Measurements from ENCODE around the gene TUSC2.

TUSC2 gene

GRCh38 chr3:50340147-50340447 is 12.1 kb upstream of the TUSC2 start:
- no peaks in the 10 kb centered on the region for H3K27me3 ChIP-seq (ENCODE audit: insufficient read depth, low read depth)
- no peak overlapping the region for H3K4me2 ChIP-seq
- no peak for TF ChIP-seq CTCF (conservative IDR thresholded peaks at IDR 0.05; ENCODE audit: low read depth, low read length)
- no peak overlapping the region for H3K9ac ChIP-seq
- no peak overlapping the region for H3K27ac ChIP-seq
- H3K36me3 ChIP-seq (ENCODE audit: insufficient read depth): no peaks in the 10 kb centered on the region
- H3K79me2 ChIP-seq (ENCODE audit: insufficient read depth, low read depth): peaks cover 19% of the 10 kb centered on the region
- H3K4me3 ChIP-seq (IDR thresholded peaks at IDR 0.05; ENCODE audit: insufficient read depth, low read depth, low read length): no peak overlapping the region
- H4K20me1 ChIP-seq (ENCODE audit: insufficient read depth): no peaks in the 10 kb centered on the region
- no peaks in the 10 kb centered on the region for H3K4me1 ChIP-seq (ENCODE audit: low read depth, poor library complexity, severe bottlenecking)
- H2AFZ ChIP-seq (ENCODE audit: low read depth): no peak overlapping the region

GRCh38 chr3:50339485-50340146 is 11.6 kb upstream of the TUSC2 start:
- no peak overlapping the region for H3K4me3 ChIP-seq (IDR thresholded peaks at IDR 0.05; ENCODE audit: insufficient read depth, low read depth, low read length)
- H3K4me2 ChIP-seq: no peak overlapping the region
- no peaks in the 10 kb centered on the region for H3K27me3 ChIP-seq (ENCODE audit: insufficient read depth, low read depth)
- no peak overlapping the region for H3K27ac ChIP-seq
- H3K9ac ChIP-seq: no peak overlapping the region
- H2AFZ ChIP-seq (ENCODE audit: low read depth): no peak overlapping the region
- TF ChIP-seq CTCF (conservative IDR thresholded peaks at IDR 0.05; ENCODE audit: low read depth, low read length): no peak
- H3K4me1 ChIP-seq (ENCODE audit: low read depth, poor library complexity, severe bottlenecking): no peaks in the 10 kb centered on the region
- no peaks in the 10 kb centered on the region for H3K36me3 ChIP-seq (ENCODE audit: insufficient read depth)
- H3K79me2 ChIP-seq (ENCODE audit: insufficient read depth, low read depth): peaks cover 24% of the 10 kb centered on the region
- no peaks in the 10 kb centered on the region for H4K20me1 ChIP-seq (ENCODE audit: insufficient read depth)

GRCh38 chr3:50338965-50339364 is 10.9 kb upstream of the TUSC2 start:
- H3K36me3 ChIP-seq (ENCODE audit: insufficient read depth): no peaks in the 10 kb centered on the region
- no peak overlapping the region for H3K4me2 ChIP-seq
- TF ChIP-seq CTCF (conservative IDR thresholded peaks at IDR 0.05; ENCODE audit: low read depth, low read length): no peak
- no peaks in the 10 kb centered on the region for H3K27me3 ChIP-seq (ENCODE audit: insufficient read depth, low read depth)
- H3K9ac ChIP-seq: no peak overlapping the region
- H4K20me1 ChIP-seq (ENCODE audit: insufficient read depth): no peaks in the 10 kb centered on the region
- peaks cover 30% of the 10 kb centered on the region for H3K79me2 ChIP-seq (ENCODE audit: insufficient read depth, low read depth)
- H2AFZ ChIP-seq (ENCODE audit: low read depth): no peak overlapping the region
- H3K27ac ChIP-seq: no peak overlapping the region
- no peaks in the 10 kb centered on the region for H3K4me1 ChIP-seq (ENCODE audit: low read depth, poor library complexity, severe bottlenecking)
- H3K4me3 ChIP-seq (IDR thresholded peaks at IDR 0.05; ENCODE audit: insufficient read depth, low read depth, low read length): no peak overlapping the region

- TF ChIP-seq CTCF (conservative IDR thresholded peaks at IDR 0.05; ENCODE audit: low read depth, low read length): no peak
- Histone ChIP-seq H3K27me3 (ENCODE audit: insufficient read depth, low read depth) (no peaks in the 10 kb centered on the region), H2AFZ (ENCODE audit: low read depth) (peak overlapping the region; percentile 67), H3K4me3 (IDR thresholded peaks at IDR 0.05; ENCODE audit: insufficient read depth, low read depth, low read length) (peak overlapping the region; percentile 57), H3K27ac (peak overlapping the region; percentile 87), H4K20me1 (ENCODE audit: insufficient read depth) (no peaks in the 10 kb centered on the region), H3K9ac (peak overlapping the region; percentile 91), H3K36me3 (ENCODE audit: insufficient read depth) (no peaks in the 10 kb centered on the region), H3K4me1 (ENCODE audit: low read depth, poor library complexity, severe bottlenecking) (no peaks in the 10 kb centered on the region), H3K79me2 (ENCODE audit: insufficient read depth, low read depth) (peaks cover 36% of the 10 kb centered on the region), H3K4me2 (peak overlapping the region; percentile 89)
Measured at GRCh38 chr3:50337175-50337861, 9.3 kb upstream of the TUSC2 start.
